Muscle layer of duodenum (tissue), 2 donors: ENCODE data around the gene TXNRD2.
"Not testable (repeated sequence)": the region's sequence is repeated elsewhere in the genome, so short reads cannot be mapped to it uniquely, and the experiment has no call there.

Experiments
- H3K27ac ChIP-seq: one replicate; pipeline ENCODE4 v1.7.0; 2013; ENCODE audit warnings: mild to moderate bottlenecking, low read length
- H3K27me3 ChIP-seq: one replicate; pipeline ENCODE4 v1.7.0; 2013; ENCODE audit warnings: low read depth, mild to moderate bottlenecking, control low read depth, low read length
- H3K36me3 ChIP-seq, 2 donors: one replicate each; pipeline ENCODE4 v1.7.0; 2013; ENCODE audit warnings: low read length in 2 of 2, control low read depth in 1 of 2, mild to moderate bottlenecking in 1 of 2; ENCODE audit not compliant: insufficient read depth in 2 of 2, control insufficient read depth in 1 of 2
- H3K4me1 ChIP-seq, 2 donors: one replicate each; pipeline ENCODE4 v1.7.0; 2013; ENCODE audit warnings: low read length in 2 of 2, mild to moderate bottlenecking in 2 of 2, control low read depth in 1 of 2, moderate library complexity in 1 of 2; ENCODE audit not compliant: insufficient read depth in 2 of 2, control insufficient read depth in 1 of 2
- H3K4me3 ChIP-seq, 2 donors: one replicate each; pipeline ENCODE4 v1.7.0; 2013; ENCODE audit warnings: low read length in 2 of 2, low read depth in 1 of 2, mild to moderate bottlenecking in 1 of 2
- H3K9me3 ChIP-seq, 2 donors: one replicate each; pipeline ENCODE4 v1.7.0; 2013; ENCODE audit warnings: low read length in 2 of 2, control low read depth in 1 of 2, mild to moderate bottlenecking in 1 of 2; ENCODE audit not compliant: control insufficient read depth in 1 of 2
- donor health status: healthy.

TXNRD2 gene

GRCh38 chr22:19955241-19956128, 13.9 kb upstream of the TXNRD2 start:
- Histone ChIP-seq H3K9me3 (no peaks in the 10 kb centered on the region), H3K27ac (no peak overlapping the region), H3K27me3 (no peaks in the 10 kb centered on the region), H3K4me1 (peaks cover 5 to 34% of the 10 kb centered on the region in 2 donors), H3K36me3 (no peaks in the 10 kb centered on the region), H3K4me3 (no peak overlapping the region)

GRCh38 chr22:19951346-19951745, 9.7 kb upstream of the TXNRD2 start:
- no peaks in the 10 kb centered on the region for H3K27me3 ChIP-seq
- no peaks in the 10 kb centered on the region for H3K9me3 ChIP-seq
- H3K4me3 ChIP-seq, result no peak overlapping the region
- peaks cover 0 to 16% of the 10 kb centered on the region in 2 donors for H3K4me1 ChIP-seq
- no peaks in the 10 kb centered on the region for H3K36me3 ChIP-seq
- no peak overlapping the region for H3K27ac ChIP-seq

GRCh38 chr22:19948057-19948760, 6.6 kb upstream of the TXNRD2 start:
- H3K9me3 ChIP-seq, result no peaks in the 10 kb centered on the region
- H3K4me3 ChIP-seq, result no peak overlapping the region
- peaks cover 4 to 13% of the 10 kb centered on the region in 2 donors for H3K4me1 ChIP-seq

DNA sequence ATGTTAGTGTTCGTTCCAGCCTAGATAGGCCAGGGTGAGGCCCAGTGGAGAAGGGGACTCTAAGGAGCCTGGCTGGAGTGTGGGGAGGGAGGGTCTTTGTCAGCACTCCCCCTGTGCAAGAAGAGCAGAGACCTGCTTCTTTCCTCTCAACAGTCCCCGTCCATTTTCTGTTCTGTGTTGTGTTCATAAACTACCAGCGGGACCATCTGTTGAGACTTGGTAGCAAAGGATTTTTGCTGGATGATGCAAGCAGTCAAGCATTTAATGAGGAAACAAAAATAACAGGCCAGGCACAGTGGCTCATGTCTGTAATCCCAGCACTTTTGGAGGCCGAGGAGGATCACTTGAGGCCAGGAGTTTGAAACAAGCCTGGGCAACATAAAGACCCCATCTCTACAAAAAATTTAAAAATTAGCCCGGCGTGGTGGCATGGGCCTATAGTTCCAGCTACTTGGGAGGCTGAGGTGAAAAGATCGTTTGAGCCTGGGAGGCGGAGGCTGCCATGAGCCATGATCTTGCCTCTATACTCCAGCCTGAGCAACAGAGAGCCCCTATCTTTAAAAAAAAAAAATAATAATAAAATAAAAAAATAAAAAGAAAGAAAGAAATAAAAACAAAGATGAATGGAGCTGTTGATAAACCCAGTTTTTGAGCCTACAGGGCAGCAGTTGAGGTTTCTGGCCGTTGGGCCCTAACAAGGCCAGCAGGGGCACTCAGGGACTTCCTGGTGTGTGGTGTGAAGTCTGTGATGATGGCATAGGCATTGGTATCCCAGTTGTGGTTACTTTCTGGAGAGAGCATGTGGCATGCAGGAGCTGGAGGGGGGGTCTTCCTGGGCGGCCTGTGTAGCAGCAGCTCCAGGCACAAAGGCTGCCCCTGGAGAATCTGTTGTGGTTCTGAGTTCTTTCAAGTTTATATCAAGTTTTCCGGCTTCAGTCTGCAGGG, 1.7 kb upstream of the TXNRD2 start:
- Histone ChIP-seq H3K27me3 (no peaks in the 10 kb centered on the region), H3K4me1 (peaks cover 14 to 28% of the 10 kb centered on the region in 2 donors), H3K4me3 (peak overlapping the region; percentile 76 to 96)

More at GRCh38 chr22:19948057-19948760, 6.6 kb upstream of the TXNRD2 start:
- Histone ChIP-seq H3K27ac (no peak overlapping the region), H3K27me3 (no peaks in the 10 kb centered on the region), H3K36me3 (no peaks in the 10 kb centered on the region)

GRCh38 chr22:19942157-19943081, 801 bp upstream of the TXNRD2 start:
- peaks cover 0 to 15% of the 10 kb centered on the region in 2 donors for H3K36me3 ChIP-seq
- peak overlapping the region; percentile 76 to 96 for H3K4me3 ChIP-seq
- H3K27me3 ChIP-seq, result no peaks in the 10 kb centered on the region
- H3K9me3 ChIP-seq, result no peaks in the 10 kb centered on the region
- peak overlapping the region; percentile 96 for H3K27ac ChIP-seq
- H3K4me1 ChIP-seq, result peaks cover 14 to 28% of the 10 kb centered on the region in 2 donors

More for the DNA sequence above, 1.7 kb upstream of the TXNRD2 start:
- peaks cover 0 to 13% of the 10 kb centered on the region in 2 donors for H3K36me3 ChIP-seq
- no peaks in the 10 kb centered on the region for H3K9me3 ChIP-seq
- peak overlapping the region; percentile 96 for H3K27ac ChIP-seq

DNA sequence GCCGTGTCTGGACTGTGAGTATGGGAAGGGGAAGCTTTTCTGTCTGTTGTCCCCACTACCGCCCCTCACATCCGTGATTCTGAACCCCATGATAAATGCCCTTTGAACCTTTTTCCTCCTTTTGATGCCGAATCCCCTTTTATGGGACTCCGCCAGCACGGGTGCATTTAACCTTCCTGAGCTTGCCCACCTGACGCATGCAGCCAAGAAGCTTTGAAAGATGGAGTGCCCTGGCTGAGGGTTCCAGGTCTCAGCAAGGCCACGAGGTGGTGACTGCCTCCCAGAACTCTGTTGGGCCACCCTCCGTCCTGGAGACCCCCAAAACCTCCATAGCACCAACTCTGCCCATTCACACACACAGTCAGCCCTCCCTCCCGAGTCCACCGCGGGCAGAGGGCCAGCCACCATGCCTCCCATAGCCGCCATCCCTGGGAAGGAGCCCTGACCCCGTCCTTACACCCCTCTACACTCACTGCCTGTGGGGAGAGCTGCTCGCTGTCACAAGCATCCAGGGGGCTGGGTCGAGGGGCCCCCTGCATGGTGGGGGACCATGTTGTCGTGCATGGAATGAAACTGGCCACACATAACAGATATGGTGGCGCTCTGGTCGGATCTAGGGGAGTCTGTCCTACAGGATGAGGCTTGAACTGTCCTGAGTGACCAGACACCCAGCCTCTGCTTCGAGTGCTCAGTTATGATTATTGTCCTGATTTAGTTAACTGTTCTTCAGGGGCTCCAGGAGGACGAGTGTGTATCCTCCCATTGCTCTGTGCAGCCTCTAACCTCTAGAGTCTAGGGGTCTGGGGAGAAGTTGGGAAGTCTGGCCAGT, 868 bp downstream of the TXNRD2 start:
- Histone ChIP-seq H3K27me3 (no peaks in the 10 kb centered on the region), H3K4me3 (peak overlapping the region; percentile 76 to 96), H3K27ac (peak overlapping the region; percentile 69), H3K9me3 (no peaks in the 10 kb centered on the region), H3K4me1 (peaks cover 14 to 28% of the 10 kb centered on the region in 2 donors), H3K36me3 (peaks cover 0 to 19% of the 10 kb centered on the region in 2 donors)

DNA sequence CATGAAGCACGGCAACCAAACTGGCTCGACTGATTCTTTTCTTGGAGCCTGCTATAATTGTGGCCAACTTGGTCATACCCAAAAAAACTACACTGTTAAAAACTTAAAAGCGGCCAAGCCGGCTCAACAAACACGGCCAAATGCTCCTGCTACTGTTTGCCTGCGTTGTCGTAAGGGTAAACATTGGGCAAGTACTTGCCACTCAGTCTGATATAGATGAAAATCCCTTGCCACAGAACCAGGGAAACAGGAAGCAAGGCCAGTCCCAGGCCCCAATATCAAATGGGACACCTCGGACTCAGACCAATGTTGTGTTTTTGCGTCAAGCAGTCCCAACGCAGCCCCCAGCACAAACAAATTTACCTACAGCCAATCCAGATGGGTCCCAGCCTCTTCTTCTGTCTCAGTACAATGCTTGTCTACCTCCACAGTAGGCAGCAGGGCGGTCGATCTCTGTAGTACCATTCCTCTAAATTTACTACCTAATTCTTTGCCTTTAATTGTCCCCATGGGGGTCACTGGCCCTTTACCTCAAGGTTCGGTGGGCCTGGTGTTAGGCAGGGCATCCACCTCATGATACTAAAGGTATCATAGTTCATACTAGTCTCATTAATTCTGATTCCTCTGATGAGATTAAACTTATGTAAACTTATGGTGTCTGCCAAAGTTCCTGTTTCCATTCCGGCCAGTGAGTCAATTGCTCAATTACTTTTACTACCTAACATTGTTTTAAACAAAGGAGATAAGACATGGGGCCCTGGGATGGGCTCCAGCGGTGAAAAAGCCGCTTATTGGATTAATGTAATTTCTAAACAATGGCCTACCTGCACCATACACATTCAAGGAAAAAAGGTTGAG, 3.8 kb downstream of the TXNRD2 start:
- peaks cover 7 to 15% of the 10 kb centered on the region in 2 donors for H3K4me1 ChIP-seq
- H3K27ac ChIP-seq, result no peak overlapping the region
- H3K36me3 ChIP-seq, result peaks cover 0 to 16% of the 10 kb centered on the region in 2 donors
- no peak overlapping the region for H3K4me3 ChIP-seq
- H3K9me3 ChIP-seq, result no peaks in the 10 kb centered on the region
- no peaks in the 10 kb centered on the region for H3K27me3 ChIP-seq

DNA sequence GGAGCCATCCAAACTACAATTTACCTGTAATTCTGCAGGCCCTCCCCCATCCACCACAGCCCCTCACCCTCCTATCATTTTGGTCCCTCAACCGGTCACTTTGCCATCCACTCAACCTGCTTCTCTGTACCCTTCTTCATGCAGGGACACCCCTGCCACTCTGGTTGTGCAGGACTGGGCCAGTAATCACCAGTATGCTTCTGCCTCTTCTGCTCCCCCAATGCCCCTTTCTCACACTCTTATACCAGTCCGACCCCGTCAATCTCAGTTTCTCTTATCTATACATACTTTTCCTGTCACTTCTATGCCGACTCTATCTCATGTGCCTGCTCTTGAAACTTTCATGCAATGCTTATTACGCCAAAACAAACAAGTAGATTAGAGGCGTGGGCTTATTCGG, 5.1 kb downstream of the TXNRD2 start:
- H3K27me3 ChIP-seq, result no peaks in the 10 kb centered on the region
- peaks cover 0 to 6% of the 10 kb centered on the region in 2 donors for H3K36me3 ChIP-seq
- H3K9me3 ChIP-seq, result no peaks in the 10 kb centered on the region
- peaks cover 5 to 14% of the 10 kb centered on the region in 2 donors for H3K4me1 ChIP-seq
- H3K4me3 ChIP-seq, result no peak overlapping the region
- no peak overlapping the region for H3K27ac ChIP-seq

DNA sequence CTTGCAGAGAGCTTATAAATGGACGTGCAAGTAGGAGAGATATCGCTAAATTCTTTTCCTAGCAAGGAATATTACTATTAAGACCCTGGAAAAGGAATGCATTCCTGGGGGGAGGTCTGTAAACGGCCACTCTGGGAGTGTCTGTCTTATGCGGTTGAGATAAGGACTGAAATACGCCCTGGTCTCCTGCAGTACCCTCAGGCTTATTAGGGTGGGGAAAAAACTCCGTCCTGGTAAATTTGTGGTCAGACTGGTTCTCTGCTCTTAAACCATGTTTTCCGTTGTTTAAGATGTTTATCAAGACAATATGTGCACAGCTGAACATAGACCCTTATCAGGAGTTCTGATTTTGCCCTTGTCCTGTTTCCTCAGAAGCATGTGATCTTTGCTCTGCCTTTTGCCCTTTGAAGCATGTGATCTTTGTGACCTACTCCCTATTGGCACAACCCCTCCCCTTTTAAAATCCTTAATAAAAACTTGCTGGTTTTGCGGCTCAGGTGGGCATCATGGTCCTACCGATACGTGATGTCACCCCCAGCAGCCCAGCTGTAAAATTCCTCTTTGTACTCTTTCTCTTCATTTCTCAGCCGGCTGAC, 6.4 kb downstream of the TXNRD2 start:
- H3K4me3 ChIP-seq, H3K27ac ChIP-seq, H3K27me3 ChIP-seq, H3K4me1 ChIP-seq, H3K9me3 ChIP-seq: not testable (repeated sequence)
- peaks cover 0 to 12% of the 10 kb centered on the region in 2 donors for H3K36me3 ChIP-seq
